H9 (cell line): ENCODE data around the gene MED29. TPM values are rescaled to one million over a fixed set of nuclear protein-coding genes. Genes with fewer than 3 reads are reported as not detected.

Experiments used
- DNase-seq: peaks from one replicate; pipeline ENCODE4 v3.0.0-alpha.2; 2017
- H2AFZ ChIP-seq: one replicate; pipeline ENCODE4 v1.6.1; 2013; ENCODE audit warnings: mild to moderate bottlenecking, low read length, control low read depth, moderate library complexity
- H2AK5ac ChIP-seq: 2 replicates; pipeline ENCODE4 v1.6.1; 2013; ENCODE audit warnings: low read length, control low read depth, mixed read lengths; ENCODE audit not compliant: insufficient read length
- H2BK120ac ChIP-seq: one replicate; pipeline ENCODE4 v1.6.1; 2013; ENCODE audit warnings: low read depth, mild to moderate bottlenecking, low read length, control low read depth, inconsistent platforms; ENCODE audit not compliant: poor library complexity, severe bottlenecking
- H2BK12ac ChIP-seq: 2 replicates; pipeline ENCODE4 v1.6.1; 2013; ENCODE audit warnings: low read length, control low read depth, mixed read lengths, low read depth; ENCODE audit not compliant: insufficient read length
- H2BK15ac ChIP-seq: 2 replicates; pipeline ENCODE4 v1.6.1; 2013; ENCODE audit warnings: low read depth, low read length, control low read depth
- H2BK20ac ChIP-seq: one replicate; pipeline ENCODE4 v1.6.1; 2013; ENCODE audit warnings: low read depth, mild to moderate bottlenecking, low read length, control low read depth, inconsistent platforms; ENCODE audit not compliant: poor library complexity, severe bottlenecking
- H2BK5ac ChIP-seq: 2 replicates; pipeline ENCODE4 v1.6.1; 2013; ENCODE audit warnings: low read length, control low read depth, mixed read lengths; ENCODE audit not compliant: insufficient read length
- H3K14ac ChIP-seq: 2 replicates; pipeline ENCODE4 v1.6.1; 2013; ENCODE audit warnings: low read length, control low read depth; ENCODE audit not compliant: insufficient read depth
- H3K18ac ChIP-seq: 2 replicates; pipeline ENCODE4 v1.6.1; 2013; ENCODE audit warnings: low read depth, mild to moderate bottlenecking, mixed read lengths, low read length, control low read depth; ENCODE audit not compliant: insufficient read length
- H3K23ac ChIP-seq: 2 replicates; pipeline ENCODE4 v1.6.1; 2013; ENCODE audit warnings: low read length, control low read depth, mixed read lengths, low read depth; ENCODE audit not compliant: insufficient read length
- H3K23me2 ChIP-seq: 2 replicates; pipeline ENCODE4 v1.6.1; 2013; ENCODE audit warnings: low read depth, mild to moderate bottlenecking, mixed read lengths, low read length, control low read depth; ENCODE audit not compliant: insufficient read length, poor library complexity, severe bottlenecking
- H3K27ac ChIP-seq: 2 replicates; pipeline ENCODE4 v1.5.1; 2013; ENCODE audit warnings: low read length, control low read depth, mixed read lengths, low read depth; ENCODE audit not compliant: insufficient read length
- H3K27me3 ChIP-seq: 2 replicates; pipeline ENCODE4 v1.6.1; 2013; ENCODE audit warnings: low read length, control low read depth, inconsistent platforms; ENCODE audit not compliant: insufficient read depth
- H3K4ac ChIP-seq: 2 replicates; pipeline ENCODE4 v1.6.1; 2013; ENCODE audit warnings: low read depth, mild to moderate bottlenecking, control low read depth, inconsistent platforms, low read length, moderate library complexity
- H3K4me1 ChIP-seq: 2 replicates; pipeline ENCODE4 v1.6.1; 2013; ENCODE audit warnings: low read length, control low read depth, inconsistent platforms; ENCODE audit not compliant: insufficient read depth
- H3K4me2 ChIP-seq: 2 replicates; pipeline ENCODE4 v1.6.1; 2013; ENCODE audit warnings: low read length, control low read depth, mixed read lengths; ENCODE audit not compliant: insufficient read length, insufficient read depth
- H3K56ac ChIP-seq: 2 replicates; pipeline ENCODE4 v1.6.1; 2013; ENCODE audit warnings: low read depth, mild to moderate bottlenecking, mixed read lengths, low read length, control low read depth; ENCODE audit not compliant: insufficient read length
- H3K79me1 ChIP-seq: 2 replicates; pipeline ENCODE4 v1.6.1; 2013; ENCODE audit warnings: low read depth, mild to moderate bottlenecking, moderate library complexity, low read length, control low read depth, inconsistent platforms; ENCODE audit not compliant: insufficient read depth, poor library complexity, severe bottlenecking
- H3K79me2 ChIP-seq: 2 replicates; pipeline ENCODE4 v1.6.1; 2013; ENCODE audit warnings: low read length, control low read depth, inconsistent platforms; ENCODE audit not compliant: insufficient read depth
- H3K9ac ChIP-seq: 2 replicates; pipeline ENCODE4 v1.6.1; 2013; ENCODE audit warnings: low read length, control low read depth, mixed read lengths; ENCODE audit not compliant: insufficient read length; ENCODE audit errors: extremely low read depth
- H3K9me3 ChIP-seq: one replicate; pipeline ENCODE4 v1.6.1; 2013; ENCODE audit warnings: low read depth, low read length, inconsistent platforms; ENCODE audit not compliant: control insufficient read depth
- H3T11ph ChIP-seq: one replicate; pipeline ENCODE4 v1.6.1; 2013; ENCODE audit warnings: mild to moderate bottlenecking, low read length, control low read depth, inconsistent platforms
- H4K20me1 ChIP-seq: one replicate; pipeline ENCODE4 v1.6.1; 2013; ENCODE audit not compliant: control insufficient read depth, insufficient read length, insufficient read depth
- H4K5ac ChIP-seq: 2 replicates; pipeline ENCODE4 v1.6.1; 2013; ENCODE audit warnings: low read depth, mild to moderate bottlenecking, mixed read lengths, low read length, control low read depth; ENCODE audit not compliant: insufficient read length
- H4K8ac ChIP-seq: replicated peaks from 2 replicates; pipeline ENCODE4 v1.6.1; 2013; ENCODE audit warnings: low read length, control low read depth, mixed read lengths, low read depth; ENCODE audit not compliant: insufficient read length
- H4K91ac ChIP-seq: 2 replicates; pipeline ENCODE4 v1.6.1; 2013; ENCODE audit warnings: low read depth, mild to moderate bottlenecking, moderate library complexity, mixed read lengths, low read length, control low read depth; ENCODE audit not compliant: insufficient read length
- H3K27ac Mint-ChIP-seq, 3 experiments: 2 replicates in 2 of 3; 3 replicates in 1 of 3; pipeline ENCODE4 v1.8.0; 2020 to 2021; ENCODE audit warnings: mixed read lengths in 3 of 3, mild to moderate bottlenecking in 1 of 3, moderate library complexity in 1 of 3
- H3K27me3 Mint-ChIP-seq: 2 replicates; pipeline ENCODE4 v1.8.0; 2021; ENCODE audit warnings: low read depth, mild to moderate bottlenecking, moderate library complexity, mixed read lengths
- H3K36me3 Mint-ChIP-seq, 3 experiments: 2 replicates in 2 of 3; 3 replicates in 1 of 3; pipeline ENCODE4 v1.8.0; 2020 to 2021; ENCODE audit warnings: low read depth in 3 of 3, mixed read lengths in 3 of 3; ENCODE audit not compliant: insufficient read depth in 1 of 3
- H3K4me1 Mint-ChIP-seq, 2 experiments: 2 replicates each; pipeline ENCODE4 v1.8.0; 2020; ENCODE audit warnings: mixed read lengths in 2 of 2
- H3K4me3 Mint-ChIP-seq, 2 experiments: 2 replicates in 1 of 2; 3 replicates in 1 of 2; pipeline ENCODE4 v1.8.0; 2020 to 2021; ENCODE audit warnings: mild to moderate bottlenecking in 2 of 2, mixed read lengths in 2 of 2, moderate library complexity in 1 of 2
- H3K9me3 Mint-ChIP-seq, 2 experiments: 2 replicates in 1 of 2; 3 replicates in 1 of 2; pipeline ENCODE4 v1.8.0; 2020; ENCODE audit warnings: mild to moderate bottlenecking in 2 of 2, mixed read lengths in 2 of 2, moderate library complexity in 1 of 2
- WGBS: extraction: QIAGEN DNeasy Blood & Tissue Kit; methylation state at CpG from one replicate; pipeline ENCODE4 v1.1.7; 2013; ENCODE audit warnings: missing lambda C conversion rate, low lambda C conversion rate, mixed read lengths; ENCODE audit not compliant: insufficient read length; ENCODE audit errors: extremely low coverage; 5-methylcytosine and 5-hydroxymethylcytosine counted together
- total RNA-seq: library from RNA; stranded (reverse); gene quantifications from 2 replicates; pipeline ENCODE4 v1.2.1, GENCODE V29; 2021
- TF ChIP-seq, protein P1 (sequence below): fragments of 200-600 bp; sonication (generic); conservative IDR thresholded peaks from 3 replicates; pipeline ENCODE4 v1.8.0; 2021; ENCODE audit warnings: antibody characterized with exemption, mild to moderate bottlenecking

The MED29 gene
- total RNA-seq, 1 experiment from 2014 or later, result 48.3 TPM

DNA sequence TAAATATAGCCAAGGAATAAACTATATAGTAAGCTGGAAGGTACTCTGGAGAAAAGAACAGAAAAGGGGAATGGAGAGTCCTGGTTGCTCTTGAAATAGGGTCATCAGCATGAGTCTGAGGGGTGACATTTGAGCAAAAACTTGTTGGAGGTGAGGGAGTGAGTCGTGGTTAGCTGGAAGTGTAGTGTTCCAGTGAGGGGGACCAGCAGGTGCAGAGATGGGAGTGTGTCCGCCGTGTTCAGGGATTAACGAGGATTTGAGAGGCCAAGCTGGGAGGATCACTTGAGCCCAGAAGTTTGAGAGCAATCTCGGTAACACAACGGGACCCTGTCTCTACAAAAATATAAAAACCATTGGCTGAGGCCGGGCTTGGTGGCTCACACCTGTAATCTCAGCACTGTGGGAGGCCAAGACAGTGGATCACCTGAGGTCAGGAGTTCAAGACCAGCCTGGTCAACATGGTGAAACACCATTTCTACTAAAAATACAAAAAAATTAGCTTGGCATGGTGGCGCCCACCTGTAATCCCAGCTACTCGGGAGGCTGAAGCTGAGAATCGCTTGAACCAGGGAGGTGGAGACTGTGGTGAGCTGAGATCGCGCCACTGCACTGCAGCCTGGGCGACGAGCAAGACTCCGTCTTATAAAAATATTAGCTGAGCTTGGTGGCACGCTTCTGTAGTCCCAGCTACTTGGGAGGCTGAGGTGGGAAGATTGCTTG, 55.3 kb downstream of the MED29 start:
- H3T11ph ChIP-seq, result no peak overlapping the region
- Mint-ChIP-seq H3K9me3 (peaks cover 0 to 5% of the 10 kb centered on the region in 2 experiments; a peak in 2 of 5 replicates), H3K27me3 (peaks cover 4% of the 10 kb centered on the region; the same call in 1 of the 2 replicates), H3K36me3 (peaks cover 7 to 37% (median 30%) of the 10 kb centered on the region in 3 experiments; a peak in 6 of 7 replicates), H3K4me1 (peaks cover 10 to 15% of the 10 kb centered on the region in 2 experiments), H3K4me3 (peak overlapping the region; percentile 84 to 97), H3K27ac (no peak overlapping the region; a peak in 2 of 7 replicates)
- H4K8ac ChIP-seq, result no peak overlapping the region
- H2BK120ac ChIP-seq, result peak overlapping the region; percentile 38
- no peak overlapping the region for H3K4ac ChIP-seq
- no peak for DNase-seq
- no peaks in the 10 kb centered on the region for H4K20me1 ChIP-seq
- H3K9ac ChIP-seq, result peak overlapping the region; percentile 42
- H3K23me2 ChIP-seq, result peaks cover 5% of the 10 kb centered on the region
- TF ChIP-seq, protein P1, sequence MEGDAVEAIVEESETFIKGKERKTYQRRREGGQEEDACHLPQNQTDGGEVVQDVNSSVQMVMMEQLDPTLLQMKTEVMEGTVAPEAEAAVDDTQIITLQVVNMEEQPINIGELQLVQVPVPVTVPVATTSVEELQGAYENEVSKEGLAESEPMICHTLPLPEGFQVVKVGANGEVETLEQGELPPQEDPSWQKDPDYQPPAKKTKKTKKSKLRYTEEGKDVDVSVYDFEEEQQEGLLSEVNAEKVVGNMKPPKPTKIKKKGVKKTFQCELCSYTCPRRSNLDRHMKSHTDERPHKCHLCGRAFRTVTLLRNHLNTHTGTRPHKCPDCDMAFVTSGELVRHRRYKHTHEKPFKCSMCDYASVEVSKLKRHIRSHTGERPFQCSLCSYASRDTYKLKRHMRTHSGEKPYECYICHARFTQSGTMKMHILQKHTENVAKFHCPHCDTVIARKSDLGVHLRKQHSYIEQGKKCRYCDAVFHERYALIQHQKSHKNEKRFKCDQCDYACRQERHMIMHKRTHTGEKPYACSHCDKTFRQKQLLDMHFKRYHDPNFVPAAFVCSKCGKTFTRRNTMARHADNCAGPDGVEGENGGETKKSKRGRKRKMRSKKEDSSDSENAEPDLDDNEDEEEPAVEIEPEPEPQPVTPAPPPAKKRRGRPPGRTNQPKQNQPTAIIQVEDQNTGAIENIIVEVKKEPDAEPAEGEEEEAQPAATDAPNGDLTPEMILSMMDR, result no peak
- peaks cover 43% of the 10 kb centered on the region; the same call in 1 of the 2 replicates for H3K79me2 ChIP-seq
- H2BK12ac ChIP-seq, result no peak overlapping the region
- H2BK20ac ChIP-seq, result no peak overlapping the region
- WGBS, result no CpG with 5 or more reads among the region's 16 CpGs
- H2AK5ac ChIP-seq, result no peak overlapping the region
- no peak overlapping the region for H2BK15ac ChIP-seq
- H3K4me2 ChIP-seq, result peak overlapping the region; percentile 84
- no peak overlapping the region for H4K91ac ChIP-seq
- no peak overlapping the region for H3K18ac ChIP-seq
- H3K27ac ChIP-seq, result no peak overlapping the region
- H2AFZ ChIP-seq, result no peak overlapping the region
- H3K4me1 ChIP-seq, result no peaks in the 10 kb centered on the region
- no peak overlapping the region for H2BK5ac ChIP-seq
- peaks cover 11% of the 10 kb centered on the region for H3K79me1 ChIP-seq
- H3K56ac ChIP-seq, result no peak overlapping the region
- H3K27me3 ChIP-seq, result no peaks in the 10 kb centered on the region
- H3K9me3 ChIP-seq, result no peaks in the 10 kb centered on the region
- H3K14ac ChIP-seq, result no peak overlapping the region
- H4K5ac ChIP-seq, result no peak overlapping the region
- H3K23ac ChIP-seq, result no peak overlapping the region
